Stimulated activated CD4-positive, alpha-beta T cell treated with anti-CD3 and anti-CD28 coated beads, TNF-alpha, amount 100 ng/mL, for 4 hours (primary cell): Measurements from ENCODE around the gene RNF7.
A peak's percentile ranks its signal among the peaks of the same experiment; 100 is the strongest.
"Not testable (repeated sequence)": the region's sequence is repeated elsewhere in the genome, so short reads cannot be mapped to it uniquely, and the experiment has no call there.

Experiments used
- DNase-seq, 3 experiments: peaks; one replicate each; pipeline ENCODE4 v3.0.0-alpha.2; 2020; ENCODE audit warnings: low read depth in 3 of 3

The RNF7 gene

GRCh38 chr3:141738022-141738890 is at the start of gene RNF7:
Gene RNF7, plus strand, starts transcription at chr3:141738298. Its CDS starts 44 bp downstream, at chr3:141738342.
- peak; percentile 89 to 95 (median 94) for DNase-seq

GRCh38 chr3:141690431-141691072 is 47.5 kb upstream of the RNF7 start:
- DNase-seq = no peak

GRCh38 chr3:141691471-141691870 is 46.6 kb upstream of the RNF7 start:
- not testable (repeated sequence) for DNase-seq

- not testable (repeated sequence) for DNase-seq
Observed at GRCh38 chr3:141692973-141693372, 45.1 kb upstream of the RNF7 start.

- no peak for DNase-seq
Observed at GRCh38 chr3:141699324-141699723, 38.8 kb upstream of the RNF7 start.

GRCh38 chr3:141699897-141700296 is 38.2 kb upstream of the RNF7 start:
- no peak for DNase-seq

- DNase-seq = not testable (repeated sequence)
Observed at GRCh38 chr3:141703367-141703766, 34.7 kb upstream of the RNF7 start.

GRCh38 chr3:141707741-141708203 is 30.3 kb upstream of the RNF7 start:
- no peak for DNase-seq

- DNase-seq = no peak
Observed at GRCh38 chr3:141708367-141708766, 29.7 kb upstream of the RNF7 start.

- no peak for DNase-seq
Observed at GRCh38 chr3:141709126-141709770, 28.9 kb upstream of the RNF7 start.

GRCh38 chr3:141710121-141710520 is 28.0 kb upstream of the RNF7 start:
- DNase-seq = no peak

- no peak for DNase-seq
Observed at GRCh38 chr3:141710888-141711616, 27.0 kb upstream of the RNF7 start.

- DNase-seq = no peak
Observed at GRCh38 chr3:141714671-141715070, 23.4 kb upstream of the RNF7 start.

GRCh38 chr3:141722081-141722480 is 16.0 kb upstream of the RNF7 start:
- no peak for DNase-seq

- DNase-seq = no peak
Observed at GRCh38 chr3:141722648-141723047, 15.4 kb upstream of the RNF7 start.

- no peak for DNase-seq
Observed at GRCh38 chr3:141723255-141723654, 14.8 kb upstream of the RNF7 start.

- no peak for DNase-seq
Observed at GRCh38 chr3:141724186-141724585, 13.9 kb upstream of the RNF7 start.

GRCh38 chr3:141725036-141725435 is 13.1 kb upstream of the RNF7 start:
- no peak for DNase-seq

- no peak for DNase-seq
Observed at GRCh38 chr3:141726483-141726882, 11.6 kb upstream of the RNF7 start.

- no peak for DNase-seq
Observed at GRCh38 chr3:141728355-141728892, 9.7 kb upstream of the RNF7 start.

- DNase-seq = no peak
Observed at GRCh38 chr3:141729240-141729639, 8.9 kb upstream of the RNF7 start.

GRCh38 chr3:141735176-141735575 is 2.9 kb upstream of the RNF7 start:
- DNase-seq = no peak
